Tibial nerve (tissue), 4 donors: Measurements from ENCODE around the gene RNF207. TPM values are rescaled to one million over a fixed set of nuclear protein-coding genes. Genes with fewer than 3 reads are reported as not detected.

ENCODE experiments used
- DNase-seq, 2 donors: peaks; one replicate each; pipeline ENCODE4 v3.0.0-alpha.2; 2019; ENCODE audit warnings: low spot score in 2 of 2
- H3K27ac ChIP-seq, 4 donors: fragments of 200-600 bp; sonication (generic) in 3 of 4; one replicate each; pipeline ENCODE4 v1.5.1; 2017 to 2019; ENCODE audit warnings: mild to moderate bottlenecking in 1 of 4
- H3K27me3 ChIP-seq, 2 donors: fragments of 200-600 bp; sonication (generic) in 1 of 2; one replicate each; pipeline versions ENCODE4 v1.5.1 to v1.6.0; 2017 to 2019
- H3K36me3 ChIP-seq, 3 donors: fragments of 200-600 bp; sonication (generic); one replicate each; pipeline ENCODE4 v1.5.1; 2018 to 2019
- H3K4me1 ChIP-seq, 4 donors: fragments of 200-600 bp; sonication (generic) in 3 of 4; one replicate each; pipeline ENCODE4 v1.5.1; 2017 to 2019
- H3K4me3 ChIP-seq, 4 donors: fragments of 200-600 bp; sonication (generic) in 3 of 4; one replicate each; pipeline ENCODE4 v1.5.1; 2017 to 2019; ENCODE audit warnings: mild to moderate bottlenecking in 1 of 4, moderate library complexity in 1 of 4
- H3K9me3 ChIP-seq, 4 donors: fragments of 200-600 bp; sonication (generic) in 3 of 4; one replicate each; pipeline ENCODE4 v1.5.1; 2017 to 2019
- EP300 ChIP-seq, 2 donors: sonication (generic); formaldehyde crosslinking; IDR thresholded peaks; one replicate each; pipeline ENCODE4 v1.6.1; 2017; ENCODE audit warnings: antibody characterized with exemption in 2 of 2, mild to moderate bottlenecking in 1 of 2
- POLR2A ChIP-seq, 2 donors: fragments of 450-650 bp; IDR thresholded peaks; one replicate each; pipeline ENCODE4 v1.6.1; 2017; ENCODE audit warnings: antibody characterized with exemption in 2 of 2, mild to moderate bottlenecking in 2 of 2, moderate library complexity in 2 of 2
- WGBS, 2 donors: methylation state at CpG; one replicate each; pipeline ENCODE4 v1.1.5; 2018; 5-methylcytosine and 5-hydroxymethylcytosine counted together
- total RNA-seq, 4 donors: library from RNA; depleted of rRNA; stranded (reverse); fragments of >200 nt; gene quantifications; one replicate each; pipeline ENCODE4 v1.1.0, GENCODE V29; 2016
- TF ChIP-seq, protein P1 (sequence below), 5 experiments: fragments of 200-600 bp in 3 of 5; fragments of 450-650 bp in 2 of 5; sonication (generic) in 3 of 5; IDR thresholded peaks; one replicate each; pipeline ENCODE4 v1.5.1; 2016 to 2019; ENCODE audit warnings: antibody characterized with exemption in 5 of 5, mild to moderate bottlenecking in 3 of 5, moderate library complexity in 2 of 5

RNF207 gene
- total RNA-seq, 4 donors from 2014 or later, result 22.3 to 128 (median 42.3) TPM

DNA sequence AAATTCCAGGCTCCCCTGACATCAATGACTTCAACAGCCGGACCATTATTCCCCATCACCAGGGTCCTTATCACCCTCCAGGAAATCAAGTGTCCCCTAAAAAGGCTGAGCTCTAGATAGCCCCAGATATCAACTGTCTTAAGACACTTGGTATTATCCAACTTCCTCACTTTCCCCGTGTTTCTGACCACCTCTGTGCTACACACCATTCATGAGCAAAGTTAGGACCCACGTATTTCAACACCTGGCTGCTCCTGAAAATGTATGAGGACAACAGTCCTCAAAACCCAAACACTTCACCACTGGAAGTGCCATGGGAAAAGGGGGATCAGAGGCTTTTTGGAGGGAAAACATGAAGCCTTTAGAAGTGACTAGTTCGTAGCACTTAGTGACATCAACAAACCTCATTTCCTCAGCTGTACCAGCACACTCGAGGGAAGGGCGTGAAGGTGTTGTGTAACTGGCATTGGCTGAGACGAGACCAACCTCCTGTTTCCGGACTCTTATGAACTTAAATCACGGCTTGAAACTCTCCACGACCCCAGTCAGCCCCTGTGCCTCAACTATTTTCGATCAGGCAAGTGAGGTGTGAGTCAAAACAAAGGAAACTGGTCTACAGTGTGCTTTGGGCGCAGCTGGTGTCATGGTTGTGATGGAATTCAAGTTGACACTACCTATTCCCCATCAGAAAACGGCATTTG lies 21.7 kb upstream of the RNF207 start:
- Histone ChIP-seq H3K36me3 (peaks cover 0 to 45% (median 0%) of the 10 kb centered on the region in 3 donors), H3K27ac (peak overlapping the region in 1 of 4 donors; percentile 6), H3K27me3 (peaks cover 0 to 7% of the 10 kb centered on the region in 2 donors), H3K9me3 (no peaks in the 10 kb centered on the region), H3K4me1 (peaks cover 0 to 39% (median 8%) of the 10 kb centered on the region in 4 donors), H3K4me3 (no peak overlapping the region)
- no peak for DNase-seq
- WGBS, 2 donors, result 79 to 80% methylated on average over 13 of the region's 13 CpGs
- TF ChIP-seq EP300 (IDR thresholded peaks at IDR 0.05) (no peak), POLR2A (IDR thresholded peaks at IDR 0.05) (no peak)

DNA sequence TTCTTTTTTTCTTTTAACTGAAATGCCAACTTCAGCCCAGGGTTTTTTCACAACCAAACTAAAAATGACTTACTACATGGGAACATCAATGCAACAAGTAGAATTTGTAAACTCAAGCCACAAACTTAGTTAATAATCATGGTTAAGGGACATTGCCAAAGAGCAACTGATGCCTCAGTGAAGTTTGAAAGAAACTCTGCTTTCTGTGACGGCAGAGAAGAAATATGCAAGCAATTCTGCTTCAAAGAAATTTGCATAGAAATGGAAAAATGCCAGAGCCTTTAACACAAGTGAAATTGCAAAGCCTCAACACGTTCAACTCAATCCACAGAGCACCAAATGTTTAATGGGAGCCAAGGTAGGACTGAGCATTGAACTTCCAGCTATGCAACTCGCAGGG lies 20.8 kb upstream of the RNF207 start:
- WGBS, 2 donors, result 34 to 48% methylated on average over 3 of the region's 3 CpGs
- TF ChIP-seq EP300 (IDR thresholded peaks at IDR 0.05), result no peak
- no peak for TF ChIP-seq POLR2A (IDR thresholded peaks at IDR 0.05)
- TF ChIP-seq, protein P1, sequence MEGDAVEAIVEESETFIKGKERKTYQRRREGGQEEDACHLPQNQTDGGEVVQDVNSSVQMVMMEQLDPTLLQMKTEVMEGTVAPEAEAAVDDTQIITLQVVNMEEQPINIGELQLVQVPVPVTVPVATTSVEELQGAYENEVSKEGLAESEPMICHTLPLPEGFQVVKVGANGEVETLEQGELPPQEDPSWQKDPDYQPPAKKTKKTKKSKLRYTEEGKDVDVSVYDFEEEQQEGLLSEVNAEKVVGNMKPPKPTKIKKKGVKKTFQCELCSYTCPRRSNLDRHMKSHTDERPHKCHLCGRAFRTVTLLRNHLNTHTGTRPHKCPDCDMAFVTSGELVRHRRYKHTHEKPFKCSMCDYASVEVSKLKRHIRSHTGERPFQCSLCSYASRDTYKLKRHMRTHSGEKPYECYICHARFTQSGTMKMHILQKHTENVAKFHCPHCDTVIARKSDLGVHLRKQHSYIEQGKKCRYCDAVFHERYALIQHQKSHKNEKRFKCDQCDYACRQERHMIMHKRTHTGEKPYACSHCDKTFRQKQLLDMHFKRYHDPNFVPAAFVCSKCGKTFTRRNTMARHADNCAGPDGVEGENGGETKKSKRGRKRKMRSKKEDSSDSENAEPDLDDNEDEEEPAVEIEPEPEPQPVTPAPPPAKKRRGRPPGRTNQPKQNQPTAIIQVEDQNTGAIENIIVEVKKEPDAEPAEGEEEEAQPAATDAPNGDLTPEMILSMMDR (IDR thresholded peaks at IDR 0.05), result no peak
- peaks cover 0 to 55% (median 3%) of the 10 kb centered on the region in 3 donors for H3K36me3 ChIP-seq
- no peaks in the 10 kb centered on the region for H3K9me3 ChIP-seq
- no peak overlapping the region for H3K4me3 ChIP-seq
- peaks cover 0 to 6% of the 10 kb centered on the region in 2 donors for H3K27me3 ChIP-seq
- peak overlapping the region in 1 of 4 donors; percentile 6 for H3K27ac ChIP-seq
- no peak for DNase-seq
- H3K4me1 ChIP-seq, result peaks cover 0 to 32% (median 7%) of the 10 kb centered on the region in 4 donors

DNA sequence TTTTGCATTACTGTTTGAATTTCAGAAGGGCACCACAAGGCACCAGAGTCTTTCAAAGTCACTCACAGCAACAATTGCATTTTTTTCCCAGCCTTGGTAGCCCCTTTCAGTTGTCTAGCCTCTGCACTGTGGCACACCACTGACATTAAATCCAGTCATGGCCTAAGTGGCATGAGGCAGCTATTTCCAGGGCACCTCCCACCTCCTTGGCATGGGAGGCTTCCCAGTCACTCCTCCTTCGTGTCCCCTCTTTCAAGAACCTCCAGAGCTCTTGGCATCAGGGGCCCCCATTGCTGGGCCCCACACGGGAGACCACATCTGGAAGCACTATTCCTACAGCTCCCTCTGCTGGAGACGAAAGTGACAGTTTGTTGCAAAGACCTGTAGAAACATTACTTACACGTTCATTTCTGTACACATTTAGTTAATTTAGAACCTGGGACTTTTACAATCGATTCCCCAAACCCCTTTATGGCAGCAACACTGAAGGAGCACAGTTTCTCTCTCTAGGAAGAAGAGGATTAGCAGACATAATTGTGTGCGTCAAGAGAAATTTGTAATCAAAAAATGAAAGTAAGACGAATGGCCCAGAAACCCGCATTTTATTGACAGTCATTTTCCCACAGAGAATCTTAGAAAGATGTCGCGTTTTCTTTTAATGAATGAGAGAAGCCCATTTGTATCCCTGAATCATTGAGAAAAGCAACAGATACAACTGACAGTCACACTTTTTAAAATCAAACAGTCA lies 20.1 kb upstream of the RNF207 start:
- no peak overlapping the region for H3K27ac ChIP-seq
- no peak for DNase-seq
- no peak overlapping the region for H3K4me3 ChIP-seq
- no peak for TF ChIP-seq POLR2A (IDR thresholded peaks at IDR 0.05)
- TF ChIP-seq, protein P1 (IDR thresholded peaks at IDR 0.05), result peak; percentile 16 to 32 (median 20)
- TF ChIP-seq EP300 (IDR thresholded peaks at IDR 0.05), result no peak
- peaks cover 0 to 3% of the 10 kb centered on the region in 2 donors for H3K27me3 ChIP-seq
- WGBS, 2 donors, result 62 to 66% methylated on average over 10 of the region's 10 CpGs
- H3K9me3 ChIP-seq, result no peaks in the 10 kb centered on the region
- H3K4me1 ChIP-seq, result peaks cover 0 to 26% (median 5%) of the 10 kb centered on the region in 4 donors
- H3K36me3 ChIP-seq, result peaks cover 0 to 61% (median 10%) of the 10 kb centered on the region in 3 donors

DNA sequence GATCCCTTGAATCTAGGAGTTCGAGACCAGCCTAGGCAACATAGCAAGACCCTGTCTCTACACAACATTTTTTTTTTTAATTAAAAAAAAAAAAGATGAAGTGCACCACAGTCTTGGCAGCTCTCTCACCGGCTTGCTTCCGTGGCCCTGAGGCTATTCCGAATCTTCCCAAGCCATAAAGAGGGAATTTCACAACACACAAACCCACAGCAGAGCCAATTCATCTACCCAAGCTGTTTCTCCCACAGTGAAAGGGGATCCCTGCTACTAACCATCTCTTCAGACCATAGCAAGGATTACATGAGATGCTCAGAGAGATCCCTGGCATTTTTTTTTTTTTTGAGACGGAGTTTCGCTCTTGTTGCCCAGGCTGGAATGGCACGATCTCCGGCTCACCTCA lies 17.5 kb upstream of the RNF207 start:
- Histone ChIP-seq H3K9me3 (no peaks in the 10 kb centered on the region), H3K4me1 (peaks cover 0 to 17% (median 0%) of the 10 kb centered on the region in 4 donors), H3K4me3 (no peak overlapping the region), H3K36me3 (peaks cover 4 to 85% (median 25%) of the 10 kb centered on the region in 3 donors), H3K27me3 (no peaks in the 10 kb centered on the region), H3K27ac (no peak overlapping the region)
- DNase-seq, result no peak
- TF ChIP-seq, protein P1 (IDR thresholded peaks at IDR 0.05), result no peak
- TF ChIP-seq POLR2A (IDR thresholded peaks at IDR 0.05) (no peak), EP300 (IDR thresholded peaks at IDR 0.05) (no peak)
- WGBS, 2 donors, result 89 to 90% methylated on average over 8 of the region's 8 CpGs

DNA sequence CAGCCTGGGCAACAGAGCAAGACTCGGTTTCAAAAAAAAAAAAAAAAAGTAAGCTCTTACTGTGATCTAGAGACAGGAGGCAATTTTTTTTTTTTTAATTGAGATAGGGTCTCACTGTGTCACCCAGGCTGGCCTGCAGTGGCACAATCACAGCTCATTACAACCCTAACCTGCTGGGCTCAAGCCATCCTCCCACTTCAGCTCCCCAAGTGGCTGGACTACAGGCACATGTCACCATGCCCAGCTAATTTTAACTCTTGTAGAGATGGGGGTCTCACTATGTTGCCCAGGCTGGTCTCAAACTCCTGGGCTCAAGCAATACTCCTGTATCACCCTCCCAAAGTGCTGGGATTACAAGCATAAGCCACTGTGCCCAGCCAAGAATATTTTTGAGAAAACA lies 14.0 kb upstream of the RNF207 start:
- WGBS, 2 donors, result 90 to 93% methylated on average over 1 of the region's 1 CpG
- H3K4me3 ChIP-seq, result no peak overlapping the region
- no peak for TF ChIP-seq POLR2A (IDR thresholded peaks at IDR 0.05)
- TF ChIP-seq, protein P1 (IDR thresholded peaks at IDR 0.05), result no peak
- no peak for TF ChIP-seq EP300 (IDR thresholded peaks at IDR 0.05)
- no peaks in the 10 kb centered on the region for H3K27me3 ChIP-seq
- H3K4me1 ChIP-seq, result peaks cover 0 to 19% (median under 1%) of the 10 kb centered on the region in 4 donors
- peaks cover 4 to 97% (median 41%) of the 10 kb centered on the region in 3 donors for H3K36me3 ChIP-seq
- no peak overlapping the region for H3K27ac ChIP-seq
- DNase-seq, result no peak
- no peaks in the 10 kb centered on the region for H3K9me3 ChIP-seq
